HCT116 (cell line): ENCODE data around the gene NANOS2. TPM values are rescaled to one million over a fixed set of nuclear protein-coding genes. Genes with fewer than 3 reads are reported as not detected.

Source experiments
- ATAC-seq: fragments of 200-7000 bp; cut with Tn5 transposase; 2 replicates; pipeline ENCODE4 v1.9.1; 2020; ENCODE audit warnings: mild to moderate bottlenecking, moderate library complexity
- BruUV-seq: library from RNA; stranded (reverse); fragments of 400-500 nt; replicated peaks from 2 replicates; lab custom pipeline; 2021; lab: Mats Ljungman, UMichigan
- CTCF ChIA-PET: fragments of 300-600 bp; sonication (Branson Sonifier 250); formaldehyde crosslinking; loops from one replicate; lab custom pipeline; 2021; ENCODE audit warnings: antibody characterized with exemption; lab: Charles Lee
- POLR2A ChIA-PET: fragments of 300-600, 350-600 bp; sonication (Branson Sonifier 250); formaldehyde crosslinking; loops from one replicate; lab custom pipeline; 2021; ENCODE audit warnings: antibody characterized with exemption; lab: Charles Lee
- RAD21 ChIA-PET, 2 experiments: fragments of 300-600 bp; sonication (Branson Sonifier 250); formaldehyde crosslinking; loops; one replicate each; lab custom pipeline; 2023; ENCODE audit warnings: low total read pairs in 2 of 2; ENCODE audit not compliant: uncharacterized antibody in 2 of 2, unreplicated experiment in 2 of 2, low non-redundant PET in 1 of 2; lab: Charles Lee
- DNase-seq: peaks from one replicate; pipeline ENCODE4 v3.0.0-alpha.2; 2010; ENCODE audit warnings: low read depth, low spot score
- H2AFZ ChIP-seq: fragments of 200-600 bp; shearing (Covaris generic), sonication (generic); 2 replicates; pipeline ENCODE4 v1.6.1; 2017; ENCODE audit warnings: low read depth, mixed run types, mixed read lengths, antibody characterized with exemption, low read length; ENCODE audit not compliant: poor library complexity, severe bottlenecking
- H3K27ac ChIP-seq: 2 replicates; pipeline ENCODE4 v1.5.1; 2012; ENCODE audit warnings: low read depth, low read length
- H3K27me3 ChIP-seq: fragments of 200-600 bp; sonication (generic); 2 replicates; pipeline ENCODE4 v1.6.1; 2016; ENCODE audit warnings: mixed run types, low read length, mixed read lengths; ENCODE audit not compliant: insufficient read depth
- H3K36me3 ChIP-seq, 2 experiments: fragments of 200-500 bp in 1 of 2; fragments of 200-600 bp in 1 of 2; sonication (Bioruptor generic) in 1 of 2; sonication (generic) in 1 of 2; 2 replicates each; pipeline versions ENCODE4 v1.5.1 to v1.6.1; 2014 to 2016; ENCODE audit warnings: low read length in 2 of 2, inconsistent platforms in 1 of 2, mixed read lengths in 1 of 2, mixed run types in 1 of 2; ENCODE audit not compliant: insufficient read depth in 2 of 2, control insufficient read depth in 1 of 2
- H3K4me1 ChIP-seq, 2 experiments: fragments of 200-600 bp in 1 of 2; sonication (generic) in 1 of 2; 2 replicates each; pipeline versions ENCODE4 v1.5.1 to v1.6.1; 2012 to 2017; ENCODE audit warnings: low read length in 2 of 2, inconsistent platforms in 1 of 2, mild to moderate bottlenecking in 1 of 2, mixed read lengths in 1 of 2, mixed run types in 1 of 2, moderate library complexity in 1 of 2; ENCODE audit not compliant: insufficient read depth in 2 of 2, control insufficient read depth in 1 of 2
- H3K4me2 ChIP-seq: fragments of 200-600 bp; sonication (generic); 2 replicates; pipeline ENCODE4 v1.6.1; 2017; ENCODE audit warnings: mixed run types, low read length, mixed read lengths
- H3K4me3 ChIP-seq, 2 experiments: fragments of 200-600 bp in 1 of 2; sonication (generic) in 1 of 2; replicated peaks in 1 of 2; 2 replicates each; pipeline ENCODE4 v1.5.1; 2011 to 2016; ENCODE audit warnings: low read length in 2 of 2, control low read depth in 1 of 2, low read depth in 1 of 2, mild to moderate bottlenecking in 1 of 2, mixed read lengths in 1 of 2, mixed run types in 1 of 2
- H3K79me2 ChIP-seq: fragments of 200-600 bp; sonication (generic); 2 replicates; pipeline ENCODE4 v1.6.1; 2017; ENCODE audit warnings: mild to moderate bottlenecking, mixed run types, low read length, moderate library complexity, mixed read lengths; ENCODE audit not compliant: insufficient read depth
- H3K9ac ChIP-seq: fragments of 200-600 bp; sonication (generic); 2 replicates; pipeline ENCODE4 v1.6.1; 2016; ENCODE audit warnings: low read length, mixed read lengths
- H3K9me2 ChIP-seq: fragments of 200-600 bp; sonication (generic), shearing (Covaris generic); 2 replicates; pipeline ENCODE4 v1.6.1; 2017; ENCODE audit warnings: mixed run types, mild to moderate bottlenecking, moderate library complexity; ENCODE audit not compliant: insufficient read depth
- H3K9me3 ChIP-seq, 2 experiments: fragments of 200-500 bp in 1 of 2; fragments of 200-600 bp in 1 of 2; sonication (Bioruptor generic) in 1 of 2; sonication (generic) in 1 of 2; 2 replicates each; pipeline ENCODE4 v1.6.1; 2014 to 2017; ENCODE audit warnings: low read length in 2 of 2, mixed read lengths in 2 of 2, inconsistent platforms in 1 of 2, low read depth in 1 of 2, mild to moderate bottlenecking in 1 of 2, mixed run types in 1 of 2, moderate library complexity in 1 of 2; ENCODE audit not compliant: control insufficient read depth in 1 of 2, insufficient read depth in 1 of 2
- H4K20me1 ChIP-seq: fragments of 200-600 bp; sonication (generic), shearing (Covaris generic); 2 replicates; pipeline ENCODE4 v1.6.1; 2017; ENCODE audit warnings: mixed run types, mild to moderate bottlenecking, moderate library complexity; ENCODE audit not compliant: insufficient read depth
- CBX3 ChIP-seq: IDR thresholded peaks from 2 replicates; pipeline ENCODE4 v1.6.1; 2012; ENCODE audit warnings: low read depth
- EGR1 ChIP-seq: IDR thresholded peaks from 2 replicates; pipeline ENCODE4 v1.6.1; 2012; ENCODE audit warnings: low read depth
- ELF1 ChIP-seq: IDR thresholded peaks from 2 replicates; pipeline ENCODE4 v1.6.1; 2012; ENCODE audit warnings: low read depth, borderline replicate concordance
- FOSL1 ChIP-seq: IDR thresholded peaks from 2 replicates; pipeline ENCODE4 v1.6.1; 2012; ENCODE audit warnings: low read depth
- POLR2A ChIP-seq: IDR thresholded peaks from 2 replicates; pipeline ENCODE4 v1.7.0; 2011; ENCODE audit warnings: borderline replicate concordance; ENCODE audit not compliant: insufficient read depth, insufficient read length; ENCODE audit errors: extremely low read depth
- POLR2AphosphoS5 ChIP-seq: IDR thresholded peaks from 2 replicates; pipeline ENCODE4 v1.6.1; 2011; ENCODE audit warnings: mild to moderate bottlenecking, low read depth, low read length, moderate library complexity
- RAD21 ChIP-seq: IDR thresholded peaks from 2 replicates; pipeline ENCODE4 v1.6.1; 2012; ENCODE audit warnings: low read depth, mild to moderate bottlenecking
- SIN3A ChIP-seq: IDR thresholded peaks from 2 replicates; pipeline ENCODE4 v1.6.1; 2012; ENCODE audit warnings: low read depth
- ZNF274 ChIP-seq: fragments of 200-500 bp; sonication (Bioruptor generic); IDR thresholded peaks from 2 replicates; pipeline ENCODE4 v1.6.1; 2014; ENCODE audit warnings: mild to moderate bottlenecking, low read depth, low read length, inconsistent platforms
- intact Hi-C: fragments of 100-400 bp; cut with micrococcal nuclease; formaldehyde crosslinking; loops from 2 replicates; pipeline ENCODE4 v1.10.0; 2022
- total RNA-seq: library from RNA; stranded (reverse); gene quantifications from one replicate; pipeline ENCODE4 v1.2.1, GENCODE V29; 2021; ENCODE audit not compliant: unreplicated experiment
- TF ChIP-seq, protein P1 (sequence below): IDR thresholded peaks from 2 replicates; pipeline ENCODE4 v1.6.1; 2012
- TF ChIP-seq, protein P2 (sequence below): IDR thresholded peaks from 2 replicates; pipeline ENCODE4 v1.6.1; 2011; ENCODE audit warnings: mild to moderate bottlenecking, low read length, moderate library complexity; ENCODE audit not compliant: insufficient replicate concordance; ENCODE audit errors: extremely low read depth
- TF ChIP-seq, protein P3 (sequence below): IDR thresholded peaks from 2 replicates; pipeline ENCODE4 v1.6.1; 2012
- TF ChIP-seq, protein P4 (sequence below): IDR thresholded peaks from 2 replicates; pipeline ENCODE4 v1.6.1; 2012; ENCODE audit warnings: low read depth

NANOS2 gene
- total RNA-seq, 1 experiment from 2014 or later = not detected

DNA sequence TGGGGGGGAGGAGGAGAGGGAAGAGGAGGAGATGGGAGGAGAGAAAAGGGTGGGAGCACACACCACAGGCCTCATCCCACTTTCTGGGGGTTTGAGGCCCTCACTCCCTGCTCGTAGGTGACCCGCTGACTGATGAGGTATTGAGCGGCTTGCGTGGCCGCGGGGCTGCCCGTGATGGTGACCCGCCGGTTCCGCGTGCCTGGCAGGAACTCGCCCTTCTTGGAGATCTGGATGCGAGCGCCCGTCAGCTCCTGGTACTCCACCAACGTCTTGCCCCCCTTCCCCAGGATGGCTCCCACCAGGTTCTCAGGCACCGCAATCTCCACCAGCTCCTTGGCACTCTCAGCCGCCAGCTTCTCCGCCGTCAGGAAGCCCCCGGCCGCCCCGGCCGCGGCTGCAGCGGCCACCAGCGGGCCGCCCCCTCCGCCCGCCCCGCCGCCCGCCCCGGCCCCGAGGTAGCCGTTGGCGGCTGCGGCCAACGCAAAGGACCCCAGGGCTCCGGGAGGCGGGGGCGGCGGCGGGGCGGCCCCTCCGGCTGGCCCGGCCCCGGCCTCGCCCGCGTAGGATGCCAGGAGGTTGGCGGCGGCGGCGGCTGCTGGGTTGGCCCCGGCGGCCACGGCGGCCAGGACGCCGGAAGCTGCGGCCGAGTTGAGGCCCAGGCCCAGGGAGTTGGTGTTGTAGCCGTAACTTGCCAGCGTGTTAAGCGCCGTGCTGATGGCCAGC is 25.4 kb upstream of the NANOS2 start:
- ATAC-seq (no peak), DNase-seq (no peak)
- Histone ChIP-seq H3K4me1 (no peaks in the 10 kb centered on the region), H3K9me2 (no peaks in the 10 kb centered on the region), H3K9me3 (no peaks in the 10 kb centered on the region), H3K79me2 (no peaks in the 10 kb centered on the region), H4K20me1 (no peaks in the 10 kb centered on the region), H3K27ac (no peak overlapping the region), H3K9ac (no peak overlapping the region), H3K36me3 (no peaks in the 10 kb centered on the region), H2AFZ (no peak overlapping the region), H3K27me3 (peaks cover 5% of the 10 kb centered on the region; the same call in 1 of the 2 replicates), H3K4me3 (no peak overlapping the region), H3K4me2 (no peak overlapping the region)
- ChIA-PET CTCF (no interaction called here), RAD21 (no interaction called here), POLR2A (no interaction called here)
- BruUV-seq = no TSS peak
- intact Hi-C loops = no loop called here
- TF ChIP-seq CBX3 (no peak), ZNF274 (no peak), SIN3A (no peak), RAD21 (no peak), POLR2A (no peak), ELF1 (no peak), POLR2AphosphoS5 (no peak), EGR1 (no peak), FOSL1 (no peak)
- TF ChIP-seq, protein P1, sequence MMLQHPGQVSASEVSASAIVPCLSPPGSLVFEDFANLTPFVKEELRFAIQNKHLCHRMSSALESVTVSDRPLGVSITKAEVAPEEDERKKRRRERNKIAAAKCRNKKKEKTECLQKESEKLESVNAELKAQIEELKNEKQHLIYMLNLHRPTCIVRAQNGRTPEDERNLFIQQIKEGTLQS = no peak
- TF ChIP-seq, protein P2, sequence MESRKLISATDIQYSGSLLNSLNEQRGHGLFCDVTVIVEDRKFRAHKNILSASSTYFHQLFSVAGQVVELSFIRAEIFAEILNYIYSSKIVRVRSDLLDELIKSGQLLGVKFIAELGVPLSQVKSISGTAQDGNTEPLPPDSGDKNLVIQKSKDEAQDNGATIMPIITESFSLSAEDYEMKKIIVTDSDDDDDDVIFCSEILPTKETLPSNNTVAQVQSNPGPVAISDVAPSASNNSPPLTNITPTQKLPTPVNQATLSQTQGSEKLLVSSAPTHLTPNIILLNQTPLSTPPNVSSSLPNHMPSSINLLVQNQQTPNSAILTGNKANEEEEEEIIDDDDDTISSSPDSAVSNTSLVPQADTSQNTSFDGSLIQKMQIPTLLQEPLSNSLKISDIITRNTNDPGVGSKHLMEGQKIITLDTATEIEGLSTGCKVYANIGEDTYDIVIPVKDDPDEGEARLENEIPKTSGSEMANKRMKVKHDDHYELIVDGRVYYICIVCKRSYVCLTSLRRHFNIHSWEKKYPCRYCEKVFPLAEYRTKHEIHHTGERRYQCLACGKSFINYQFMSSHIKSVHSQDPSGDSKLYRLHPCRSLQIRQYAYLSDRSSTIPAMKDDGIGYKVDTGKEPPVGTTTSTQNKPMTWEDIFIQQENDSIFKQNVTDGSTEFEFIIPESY = no peak
- TF ChIP-seq, protein P3, sequence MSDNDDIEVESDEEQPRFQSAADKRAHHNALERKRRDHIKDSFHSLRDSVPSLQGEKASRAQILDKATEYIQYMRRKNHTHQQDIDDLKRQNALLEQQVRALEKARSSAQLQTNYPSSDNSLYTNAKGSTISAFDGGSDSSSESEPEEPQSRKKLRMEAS = no peak
- TF ChIP-seq, protein P4, sequence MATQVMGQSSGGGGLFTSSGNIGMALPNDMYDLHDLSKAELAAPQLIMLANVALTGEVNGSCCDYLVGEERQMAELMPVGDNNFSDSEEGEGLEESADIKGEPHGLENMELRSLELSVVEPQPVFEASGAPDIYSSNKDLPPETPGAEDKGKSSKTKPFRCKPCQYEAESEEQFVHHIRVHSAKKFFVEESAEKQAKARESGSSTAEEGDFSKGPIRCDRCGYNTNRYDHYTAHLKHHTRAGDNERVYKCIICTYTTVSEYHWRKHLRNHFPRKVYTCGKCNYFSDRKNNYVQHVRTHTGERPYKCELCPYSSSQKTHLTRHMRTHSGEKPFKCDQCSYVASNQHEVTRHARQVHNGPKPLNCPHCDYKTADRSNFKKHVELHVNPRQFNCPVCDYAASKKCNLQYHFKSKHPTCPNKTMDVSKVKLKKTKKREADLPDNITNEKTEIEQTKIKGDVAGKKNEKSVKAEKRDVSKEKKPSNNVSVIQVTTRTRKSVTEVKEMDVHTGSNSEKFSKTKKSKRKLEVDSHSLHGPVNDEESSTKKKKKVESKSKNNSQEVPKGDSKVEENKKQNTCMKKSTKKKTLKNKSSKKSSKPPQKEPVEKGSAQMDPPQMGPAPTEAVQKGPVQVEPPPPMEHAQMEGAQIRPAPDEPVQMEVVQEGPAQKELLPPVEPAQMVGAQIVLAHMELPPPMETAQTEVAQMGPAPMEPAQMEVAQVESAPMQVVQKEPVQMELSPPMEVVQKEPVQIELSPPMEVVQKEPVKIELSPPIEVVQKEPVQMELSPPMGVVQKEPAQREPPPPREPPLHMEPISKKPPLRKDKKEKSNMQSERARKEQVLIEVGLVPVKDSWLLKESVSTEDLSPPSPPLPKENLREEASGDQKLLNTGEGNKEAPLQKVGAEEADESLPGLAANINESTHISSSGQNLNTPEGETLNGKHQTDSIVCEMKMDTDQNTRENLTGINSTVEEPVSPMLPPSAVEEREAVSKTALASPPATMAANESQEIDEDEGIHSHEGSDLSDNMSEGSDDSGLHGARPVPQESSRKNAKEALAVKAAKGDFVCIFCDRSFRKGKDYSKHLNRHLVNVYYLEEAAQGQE = no peak
